GM12873 (cell line): ENCODE data around the gene DCAF4.

Experiments used
- TF ChIP-seq, protein P1 (sequence below): IDR thresholded peaks from 2 replicates; pipeline ENCODE4 v1.5.1; 2012; ENCODE audit warnings: low read depth, mild to moderate bottlenecking, moderate library complexity, low read length, control low read depth; ENCODE audit not compliant: insufficient read depth; ENCODE audit errors: missing control alignments

The DCAF4 gene

DNA sequence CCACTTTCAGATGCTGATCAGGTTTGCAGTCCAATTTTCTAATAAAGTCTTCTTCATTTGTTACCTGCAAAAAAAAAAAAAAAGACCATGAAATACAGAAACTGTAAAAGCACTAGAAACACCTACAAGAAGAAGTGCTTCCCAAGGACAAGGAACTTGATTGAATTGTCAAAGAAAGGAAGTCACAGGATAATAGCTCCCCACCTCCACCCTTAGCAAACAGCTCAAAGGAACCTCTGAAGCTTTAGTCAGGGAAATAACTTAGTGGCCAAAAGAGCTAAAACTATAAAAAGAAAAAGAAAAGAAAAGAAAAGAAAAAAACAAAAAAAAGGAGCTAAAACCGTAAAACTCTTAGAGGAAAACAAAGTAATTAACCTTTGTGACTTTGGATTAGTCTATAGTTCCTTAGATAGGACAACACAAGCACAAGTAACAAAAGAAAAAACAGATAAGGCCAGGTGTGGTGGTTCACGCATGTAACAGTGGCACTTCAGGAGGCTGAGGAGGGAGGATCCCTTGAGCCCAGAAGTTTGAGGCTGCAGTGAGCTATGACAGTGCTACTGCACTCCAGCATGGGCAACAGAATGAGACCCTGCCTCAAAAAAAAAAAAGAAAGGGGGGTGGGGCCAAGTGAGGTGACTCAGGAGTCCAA, 72.1 kb downstream of the DCAF4 start:
- TF ChIP-seq, protein P1, sequence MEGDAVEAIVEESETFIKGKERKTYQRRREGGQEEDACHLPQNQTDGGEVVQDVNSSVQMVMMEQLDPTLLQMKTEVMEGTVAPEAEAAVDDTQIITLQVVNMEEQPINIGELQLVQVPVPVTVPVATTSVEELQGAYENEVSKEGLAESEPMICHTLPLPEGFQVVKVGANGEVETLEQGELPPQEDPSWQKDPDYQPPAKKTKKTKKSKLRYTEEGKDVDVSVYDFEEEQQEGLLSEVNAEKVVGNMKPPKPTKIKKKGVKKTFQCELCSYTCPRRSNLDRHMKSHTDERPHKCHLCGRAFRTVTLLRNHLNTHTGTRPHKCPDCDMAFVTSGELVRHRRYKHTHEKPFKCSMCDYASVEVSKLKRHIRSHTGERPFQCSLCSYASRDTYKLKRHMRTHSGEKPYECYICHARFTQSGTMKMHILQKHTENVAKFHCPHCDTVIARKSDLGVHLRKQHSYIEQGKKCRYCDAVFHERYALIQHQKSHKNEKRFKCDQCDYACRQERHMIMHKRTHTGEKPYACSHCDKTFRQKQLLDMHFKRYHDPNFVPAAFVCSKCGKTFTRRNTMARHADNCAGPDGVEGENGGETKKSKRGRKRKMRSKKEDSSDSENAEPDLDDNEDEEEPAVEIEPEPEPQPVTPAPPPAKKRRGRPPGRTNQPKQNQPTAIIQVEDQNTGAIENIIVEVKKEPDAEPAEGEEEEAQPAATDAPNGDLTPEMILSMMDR, result no peak

DNA sequence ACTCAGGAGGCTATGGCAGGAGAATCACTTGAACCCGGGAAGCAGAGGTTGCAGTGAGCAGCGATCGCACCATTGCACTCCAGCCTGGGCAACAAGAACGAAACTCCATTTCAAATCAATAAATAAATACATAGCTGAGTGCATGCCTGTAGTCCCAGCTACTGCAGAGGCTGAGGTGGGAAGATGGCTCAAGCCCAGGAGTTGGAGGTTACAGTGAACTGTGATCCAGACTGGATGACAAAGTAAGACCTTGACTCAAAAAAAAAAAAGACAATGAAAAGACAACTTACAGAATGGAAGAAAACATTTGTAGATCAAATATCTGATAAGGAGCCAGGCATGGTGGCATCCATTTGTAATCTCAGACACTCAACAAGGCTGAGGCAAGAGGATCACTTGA, 73.1 kb downstream of the DCAF4 start:
- TF ChIP-seq, protein P1, result no peak

DNA sequence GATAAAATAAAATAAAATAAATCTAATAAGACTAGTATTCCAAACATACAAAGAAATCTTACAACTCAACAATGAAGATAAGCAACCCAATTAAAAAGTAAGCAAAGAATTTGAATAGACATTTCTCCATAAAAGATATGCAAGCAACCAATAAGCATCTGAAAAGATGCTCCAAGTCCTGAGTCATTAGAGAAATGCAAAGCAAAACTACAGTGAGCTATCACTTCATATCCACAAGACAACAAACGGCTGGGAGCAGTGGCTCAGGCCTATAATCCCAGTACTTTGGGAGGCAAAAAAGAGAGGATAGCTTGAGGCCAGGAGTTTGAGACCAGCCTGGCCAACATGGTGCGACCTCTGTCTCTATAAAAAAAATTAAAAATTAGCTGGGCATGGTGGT, 73.8 kb downstream of the DCAF4 start:
- TF ChIP-seq, protein P1, result no peak

DNA sequence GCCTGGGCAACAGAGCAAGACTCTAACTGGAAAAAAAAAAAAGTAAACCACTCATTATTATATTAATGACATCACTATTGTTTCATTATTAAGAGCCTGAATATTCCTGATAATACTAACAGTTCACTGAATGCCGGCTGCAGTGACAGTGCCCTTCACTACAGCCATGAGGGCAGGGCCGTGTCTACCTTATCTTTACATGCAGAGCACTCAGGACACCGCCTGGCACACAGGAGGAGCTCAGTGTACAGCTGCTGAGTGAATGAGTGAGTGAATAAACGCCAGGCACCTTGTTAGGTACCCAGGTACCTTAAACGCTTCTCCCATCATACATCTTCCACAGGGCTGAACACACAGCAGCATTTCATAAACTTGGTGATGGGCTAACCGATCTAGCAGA, 77.4 kb downstream of the DCAF4 start:
- TF ChIP-seq, protein P1, result no peak

DNA sequence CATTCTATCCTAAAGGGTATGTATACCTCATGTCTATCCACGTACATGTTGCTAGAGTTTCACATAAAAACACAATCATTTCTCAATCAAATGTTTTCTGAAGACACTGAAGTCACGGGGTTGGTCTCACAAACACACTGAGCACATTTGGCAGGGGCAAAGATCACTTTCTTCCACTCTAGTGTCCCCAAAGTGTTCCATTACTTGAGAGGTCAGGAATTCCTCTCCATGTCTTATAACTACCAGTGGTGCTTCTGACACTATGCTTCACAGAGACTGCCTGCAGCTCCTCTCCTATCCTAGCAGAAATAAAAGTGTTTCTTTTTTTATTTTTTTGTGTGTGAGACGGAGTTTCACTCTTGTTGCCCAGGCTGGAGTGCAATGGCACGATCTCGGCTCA, 81.6 kb downstream of the DCAF4 start:
- TF ChIP-seq, protein P1, result no peak

DNA sequence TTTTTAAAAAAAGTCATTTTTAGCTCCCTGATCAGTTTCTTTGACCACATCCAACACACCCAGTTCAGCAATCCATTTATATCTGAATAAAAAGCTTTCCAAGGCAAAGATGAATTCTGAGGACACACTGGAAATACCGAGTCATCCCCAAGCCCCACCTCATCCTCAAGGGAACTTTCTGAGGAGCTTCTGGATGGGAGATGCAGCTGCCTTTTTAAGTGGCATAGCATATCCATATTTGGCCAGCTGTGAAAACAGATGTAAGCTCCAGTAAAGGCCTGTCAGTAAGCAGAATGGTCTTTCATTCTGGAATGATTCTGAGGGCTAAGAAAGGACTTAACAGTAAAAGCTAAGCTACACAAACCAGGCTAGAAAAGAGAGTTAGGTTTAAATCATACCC, 82.2 kb downstream of the DCAF4 start:
- TF ChIP-seq, protein P1, result no peak
